Esophagus muscularis mucosa (tissue), 3 donors: ENCODE results near the gene PAQR6.

Experiments used
- CTCF ChIP-seq, 3 experiments: fragments of 200-600 bp in 2 of 3; fragments of 450-650 bp in 1 of 3; sonication (generic) in 2 of 3; IDR thresholded peaks; one replicate each; pipeline ENCODE4 v1.5.1; 2017 to 2019; ENCODE audit warnings: antibody characterized with exemption in 3 of 3, mild to moderate bottlenecking in 2 of 3, moderate library complexity in 1 of 3
- POLR2A ChIP-seq: fragments of 450-650 bp; IDR thresholded peaks from one replicate; pipeline ENCODE4 v1.6.1; 2017; ENCODE audit warnings: antibody characterized with exemption, moderate library complexity, mild to moderate bottlenecking, low read depth
- POLR2AphosphoS5 ChIP-seq, 2 donors: sonication (generic); formaldehyde crosslinking; IDR thresholded peaks; one replicate each; pipeline ENCODE4 v1.6.1; 2017; ENCODE audit warnings: antibody characterized with exemption in 2 of 2

- TF ChIP-seq CTCF (IDR thresholded peaks at IDR 0.05), result no peak
- no peak for TF ChIP-seq POLR2A
- TF ChIP-seq POLR2AphosphoS5 (IDR thresholded peaks at IDR 0.05), result no peak
Measured at GRCh38 chr1:156230473-156230837, 17.4 kb downstream of the PAQR6 start.
